ENCODE data around the gene ADARB2.

ADARB2 gene

DNA sequence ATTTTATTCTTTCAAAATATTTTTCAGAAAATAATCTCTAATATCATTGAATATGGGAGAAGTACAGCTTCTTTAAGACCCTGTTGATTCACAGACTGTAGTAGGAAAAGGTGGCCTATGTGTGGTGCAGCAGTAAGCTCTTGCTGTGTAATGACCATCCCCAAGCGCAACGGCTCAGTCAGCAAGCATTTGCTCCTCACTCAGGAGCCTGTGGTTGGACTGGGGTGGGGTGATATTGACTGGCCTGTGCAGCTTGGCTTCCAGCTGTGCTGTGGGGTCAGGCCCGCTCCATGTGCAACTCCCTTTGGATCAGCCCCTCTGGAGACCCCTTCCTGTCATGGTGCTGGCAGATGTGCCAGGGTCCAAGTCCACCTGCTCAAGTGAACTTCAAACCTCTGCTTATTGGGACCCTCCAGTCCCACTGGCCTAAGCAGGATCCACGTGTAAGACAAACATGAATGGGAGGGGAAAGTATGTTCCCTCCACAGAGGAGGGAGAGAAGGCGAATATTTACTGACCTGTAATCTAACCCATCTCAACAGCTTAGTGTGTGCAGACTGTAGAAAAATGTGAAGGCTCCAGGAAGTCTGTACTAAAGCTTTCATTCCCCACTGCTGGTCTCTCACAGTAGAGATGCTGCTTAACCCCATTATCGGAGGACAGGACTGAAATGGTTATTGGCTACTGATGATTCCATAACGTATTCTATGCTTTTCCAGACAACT lies 441.4 kb downstream of the ADARB2 start:
- Histone ChIP-seq H3K4me3 (ENCODE audit: low read length) (no peak overlapping the region), H3K36me3 (ENCODE audit: control insufficient read depth, insufficient read depth, low read length, severe bottlenecking) (no peaks in the 10 kb centered on the region), H3K9me3 (ENCODE audit: control insufficient read depth, low read length) (no peaks in the 10 kb centered on the region), H3K27me3 (replicated peaks; ENCODE audit: control insufficient read depth, insufficient read depth, low read length) (peaks cover 14% of the 10 kb centered on the region), H3K4me1 (ENCODE audit: control insufficient read depth, insufficient read depth, low read length) (no peaks in the 10 kb centered on the region), H3K9ac (ENCODE audit: low read length) (no peak overlapping the region)
- no peak for DNase-seq (ENCODE audit: low read depth)

DNA sequence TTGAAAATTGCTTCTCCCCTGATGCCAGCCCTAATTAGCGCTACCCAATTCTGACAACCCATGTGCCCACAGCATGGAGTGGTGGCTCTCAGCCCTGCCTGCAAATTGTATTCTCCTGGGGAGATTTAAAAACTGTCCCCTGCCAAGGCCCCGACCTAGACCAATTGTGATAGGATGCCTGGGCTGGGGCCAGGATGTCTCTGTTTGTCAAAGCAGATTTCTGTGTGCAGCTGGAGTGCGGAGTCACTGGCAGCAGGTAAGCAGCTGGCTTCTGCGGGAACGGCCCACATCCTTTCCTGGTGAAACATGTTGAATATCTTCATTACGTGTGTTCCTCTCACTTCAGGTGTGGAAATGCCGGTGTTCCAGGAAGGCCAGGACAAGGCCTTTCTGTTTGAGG lies 442.6 kb downstream of the ADARB2 start:
- Histone ChIP-seq H3K9me3 (ENCODE audit: control insufficient read depth, low read length) (no peaks in the 10 kb centered on the region), H3K36me3 (ENCODE audit: control insufficient read depth, insufficient read depth, low read length, severe bottlenecking) (no peaks in the 10 kb centered on the region), H3K4me3 (ENCODE audit: low read length) (no peak overlapping the region), H3K27me3 (replicated peaks; ENCODE audit: control insufficient read depth, insufficient read depth, low read length) (peaks cover 14% of the 10 kb centered on the region), H3K4me1 (ENCODE audit: control insufficient read depth, insufficient read depth, low read length) (no peaks in the 10 kb centered on the region), H3K9ac (ENCODE audit: low read length) (no peak overlapping the region)
- DNase-seq (ENCODE audit: low read depth) = no peak

- Histone ChIP-seq H3K27me3 (replicated peaks; ENCODE audit: control insufficient read depth, insufficient read depth, low read length) (peaks cover 14% of the 10 kb centered on the region), H3K36me3 (ENCODE audit: control insufficient read depth, insufficient read depth, low read length, severe bottlenecking) (no peaks in the 10 kb centered on the region), H3K4me1 (ENCODE audit: control insufficient read depth, insufficient read depth, low read length) (no peaks in the 10 kb centered on the region), H3K9ac (ENCODE audit: low read length) (no peak overlapping the region), H3K4me3 (ENCODE audit: low read length) (no peak overlapping the region), H3K9me3 (ENCODE audit: control insufficient read depth, low read length) (no peaks in the 10 kb centered on the region)
- no peak for DNase-seq (ENCODE audit: low read depth)
Measured at GRCh38 chr10:1293636-1294435, 443.5 kb downstream of the ADARB2 start.

- H3K36me3 ChIP-seq (ENCODE audit: control insufficient read depth, insufficient read depth, low read length, severe bottlenecking) = no peaks in the 10 kb centered on the region
- no peak overlapping the region for H3K4me3 ChIP-seq (ENCODE audit: low read length)
- H3K9ac ChIP-seq (ENCODE audit: low read length) = no peak overlapping the region
- no peaks in the 10 kb centered on the region for H3K4me1 ChIP-seq (ENCODE audit: control insufficient read depth, insufficient read depth, low read length)
- H3K27me3 ChIP-seq (replicated peaks; ENCODE audit: control insufficient read depth, insufficient read depth, low read length) = peaks cover 14% of the 10 kb centered on the region
- no peaks in the 10 kb centered on the region for H3K9me3 ChIP-seq (ENCODE audit: control insufficient read depth, low read length)
- DNase-seq (ENCODE audit: low read depth) = no peak
Measured at GRCh38 chr10:1293157-1293556, 444.2 kb downstream of the ADARB2 start.

- no peak for DNase-seq (ENCODE audit: low read depth)
- Histone ChIP-seq H3K4me3 (ENCODE audit: low read length) (no peak overlapping the region), H3K27me3 (replicated peaks; ENCODE audit: control insufficient read depth, insufficient read depth, low read length) (peaks cover 12% of the 10 kb centered on the region), H3K4me1 (ENCODE audit: control insufficient read depth, insufficient read depth, low read length) (peaks cover 4% of the 10 kb centered on the region), H3K9me3 (ENCODE audit: control insufficient read depth, low read length) (no peaks in the 10 kb centered on the region), H3K36me3 (ENCODE audit: control insufficient read depth, insufficient read depth, low read length, severe bottlenecking) (no peaks in the 10 kb centered on the region), H3K9ac (ENCODE audit: low read length) (no peak overlapping the region)
Measured at GRCh38 chr10:1292611-1293031, 444.7 kb downstream of the ADARB2 start.

DNA sequence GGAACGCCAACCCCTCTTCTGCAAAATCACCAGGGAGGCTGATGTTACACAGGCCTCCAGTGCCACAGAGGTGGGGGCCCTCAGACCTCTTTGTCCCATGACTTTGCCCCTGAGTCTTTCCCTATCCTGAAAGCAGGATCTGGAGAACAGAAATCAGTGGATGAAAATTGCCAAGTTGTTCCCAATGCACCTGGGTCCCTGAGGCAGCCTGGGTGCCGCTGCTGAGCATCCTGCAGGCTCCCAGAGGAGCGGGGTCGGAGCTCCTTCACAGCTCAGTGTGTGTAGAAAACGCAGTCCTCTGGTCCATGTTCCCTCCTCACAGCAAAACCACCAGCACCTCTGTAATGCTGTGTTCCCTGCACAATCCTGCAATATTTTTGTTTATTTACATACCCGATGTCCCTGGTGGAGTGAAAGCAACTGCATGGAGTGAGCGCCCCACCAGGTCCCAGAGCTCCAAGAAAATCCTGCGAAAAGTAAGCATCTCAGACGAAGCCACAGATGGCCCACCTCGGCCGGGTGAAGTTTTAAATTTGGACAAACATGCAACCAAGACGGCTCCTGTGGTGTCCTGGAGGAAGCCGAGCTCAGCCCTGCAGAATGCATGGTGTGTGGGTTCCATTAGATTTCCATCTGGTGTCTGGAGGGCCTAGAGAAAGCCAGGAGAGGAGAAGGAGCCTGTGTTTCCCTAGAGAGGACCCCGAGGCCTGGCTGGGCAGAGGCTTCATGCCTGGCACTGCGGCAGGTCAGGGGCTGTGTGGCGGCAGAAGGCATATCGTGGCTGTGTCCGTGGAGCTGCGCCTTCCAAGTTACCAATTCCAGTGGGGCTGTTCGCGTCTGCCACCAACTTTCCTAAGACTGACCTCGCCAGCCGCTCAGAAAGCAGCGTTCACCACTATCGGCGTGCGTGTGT lies 445.9 kb downstream of the ADARB2 start:
- H3K4me1 ChIP-seq (ENCODE audit: control insufficient read depth, insufficient read depth, low read length) = peaks cover 8% of the 10 kb centered on the region
- H3K36me3 ChIP-seq (ENCODE audit: control insufficient read depth, insufficient read depth, low read length, severe bottlenecking) = no peaks in the 10 kb centered on the region
- H3K27me3 ChIP-seq (replicated peaks; ENCODE audit: control insufficient read depth, insufficient read depth, low read length) = peaks cover 12% of the 10 kb centered on the region
- H3K4me3 ChIP-seq (ENCODE audit: low read length) = no peak overlapping the region
- H3K9ac ChIP-seq (ENCODE audit: low read length) = no peak overlapping the region
- DNase-seq (ENCODE audit: low read depth) = no peak
- H3K9me3 ChIP-seq (ENCODE audit: control insufficient read depth, low read length) = no peaks in the 10 kb centered on the region

DNA sequence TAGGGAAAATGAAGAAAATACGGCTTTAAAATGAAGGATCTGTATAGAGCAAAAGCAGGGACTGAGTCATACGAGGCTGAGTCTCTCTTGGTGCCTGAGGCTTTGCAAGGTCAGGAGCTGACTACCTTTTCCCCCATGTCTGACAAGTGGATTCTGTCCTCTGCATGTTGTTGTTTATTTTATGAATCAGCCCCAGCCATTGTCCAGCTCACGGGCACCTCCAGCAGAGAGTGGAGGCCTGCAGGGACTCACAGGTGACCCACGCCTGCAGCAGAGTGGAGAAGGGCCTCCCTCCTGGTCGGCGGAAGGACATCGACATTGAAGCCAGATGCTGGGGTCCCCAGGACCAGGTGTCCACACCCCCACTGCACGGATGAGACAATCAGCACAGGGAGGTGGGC lies 447.3 kb downstream of the ADARB2 start:
- H3K27me3 ChIP-seq (replicated peaks; ENCODE audit: control insufficient read depth, insufficient read depth, low read length) = peaks cover 12% of the 10 kb centered on the region
- no peaks in the 10 kb centered on the region for H3K9me3 ChIP-seq (ENCODE audit: control insufficient read depth, low read length)
- no peak overlapping the region for H3K9ac ChIP-seq (ENCODE audit: low read length)
- no peaks in the 10 kb centered on the region for H3K36me3 ChIP-seq (ENCODE audit: control insufficient read depth, insufficient read depth, low read length, severe bottlenecking)
- H3K4me3 ChIP-seq (ENCODE audit: low read length) = no peak overlapping the region
- H3K4me1 ChIP-seq (ENCODE audit: control insufficient read depth, insufficient read depth, low read length) = peaks cover 8% of the 10 kb centered on the region
- DNase-seq (ENCODE audit: low read depth) = no peak

- DNase-seq (ENCODE audit: low read depth) = peak; percentile 8
- Histone ChIP-seq H3K4me1 (ENCODE audit: control insufficient read depth, insufficient read depth, low read length) (peaks cover 8% of the 10 kb centered on the region), H3K4me3 (ENCODE audit: low read length) (no peak overlapping the region), H3K9me3 (ENCODE audit: control insufficient read depth, low read length) (no peaks in the 10 kb centered on the region), H3K27me3 (replicated peaks; ENCODE audit: control insufficient read depth, insufficient read depth, low read length) (peaks cover 11% of the 10 kb centered on the region), H3K36me3 (ENCODE audit: control insufficient read depth, insufficient read depth, low read length, severe bottlenecking) (no peaks in the 10 kb centered on the region), H3K9ac (ENCODE audit: low read length) (no peak overlapping the region)
Measured at GRCh38 chr10:1289591-1289990, 447.7 kb downstream of the ADARB2 start.

- Histone ChIP-seq H3K27me3 (replicated peaks; ENCODE audit: control insufficient read depth, insufficient read depth, low read length) (no peaks in the 10 kb centered on the region), H3K9me3 (ENCODE audit: control insufficient read depth, low read length) (no peaks in the 10 kb centered on the region), H3K36me3 (ENCODE audit: control insufficient read depth, insufficient read depth, low read length, severe bottlenecking) (no peaks in the 10 kb centered on the region), H3K9ac (ENCODE audit: low read length) (no peak overlapping the region), H3K4me1 (ENCODE audit: control insufficient read depth, insufficient read depth, low read length) (peaks cover 8% of the 10 kb centered on the region), H3K4me3 (ENCODE audit: low read length) (no peak overlapping the region)
- DNase-seq (ENCODE audit: low read depth) = no peak
Measured at GRCh38 chr10:1287971-1288401, 449.3 kb downstream of the ADARB2 start.

- no peak overlapping the region for H3K9ac ChIP-seq (ENCODE audit: low read length)
- H3K4me3 ChIP-seq (ENCODE audit: low read length) = no peak overlapping the region
- H3K36me3 ChIP-seq (ENCODE audit: control insufficient read depth, insufficient read depth, low read length, severe bottlenecking) = no peaks in the 10 kb centered on the region
- no peaks in the 10 kb centered on the region for H3K9me3 ChIP-seq (ENCODE audit: control insufficient read depth, low read length)
- H3K27me3 ChIP-seq (replicated peaks; ENCODE audit: control insufficient read depth, insufficient read depth, low read length) = no peaks in the 10 kb centered on the region
- no peak for DNase-seq (ENCODE audit: low read depth)
- H3K4me1 ChIP-seq (ENCODE audit: control insufficient read depth, insufficient read depth, low read length) = peaks cover 8% of the 10 kb centered on the region
Measured at GRCh38 chr10:1287487-1287886, 449.8 kb downstream of the ADARB2 start.

DNA sequence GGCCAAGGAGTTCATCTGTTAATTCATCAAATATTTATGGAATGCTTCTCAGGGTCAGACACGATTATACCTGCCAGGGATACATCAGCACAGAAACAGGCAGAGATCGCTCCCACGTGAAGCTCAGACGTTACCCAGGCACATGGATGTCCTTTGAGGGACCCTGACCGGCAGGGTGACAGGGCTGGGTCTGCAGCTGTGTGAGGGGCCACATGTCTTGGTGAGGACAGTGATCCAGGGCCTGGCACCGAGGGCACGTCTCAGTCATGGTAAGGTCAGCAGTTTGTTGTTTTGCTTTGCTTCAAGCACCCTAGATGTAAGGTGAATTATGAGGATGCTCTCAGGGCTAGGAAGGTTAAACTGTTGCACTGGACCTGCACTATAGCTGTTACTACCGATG lies 453.2 kb downstream of the ADARB2 start:
- Histone ChIP-seq H3K4me1 (ENCODE audit: control insufficient read depth, insufficient read depth, low read length) (peaks cover 8% of the 10 kb centered on the region), H3K36me3 (ENCODE audit: control insufficient read depth, insufficient read depth, low read length, severe bottlenecking) (no peaks in the 10 kb centered on the region), H3K4me3 (ENCODE audit: low read length) (no peak overlapping the region), H3K9ac (ENCODE audit: low read length) (no peak overlapping the region), H3K9me3 (ENCODE audit: control insufficient read depth, low read length) (no peaks in the 10 kb centered on the region), H3K27me3 (replicated peaks; ENCODE audit: control insufficient read depth, insufficient read depth, low read length) (no peaks in the 10 kb centered on the region)
- no peak for DNase-seq (ENCODE audit: low read depth)

All from adipocyte (in vitro differentiated cells).